Glutamatergic neuron (in vitro differentiated cells): ENCODE measurements around the gene DENR. TPM values are rescaled to one million over a fixed set of nuclear protein-coding genes. Genes with fewer than 3 reads are reported as not detected.

Experiments
- DNase-seq: peaks from one replicate; pipeline ENCODE4 v3.0.0; 2022
- H3K27ac Mint-ChIP-seq: one replicate; pipeline ENCODE4 v1.8.0; 2020; ENCODE audit warnings: mild to moderate bottlenecking, mixed read lengths, inconsistent platforms; ENCODE audit not compliant: unreplicated experiment
- H3K27me3 Mint-ChIP-seq: one replicate; pipeline ENCODE4 v1.8.0; 2020; ENCODE audit warnings: mild to moderate bottlenecking, moderate library complexity, mixed read lengths, inconsistent platforms; ENCODE audit not compliant: unreplicated experiment
- H3K36me3 Mint-ChIP-seq: one replicate; pipeline ENCODE4 v1.8.0; 2020; ENCODE audit warnings: mild to moderate bottlenecking, mixed read lengths, inconsistent platforms; ENCODE audit not compliant: unreplicated experiment
- H3K4me1 Mint-ChIP-seq: one replicate; pipeline ENCODE4 v1.8.0; 2020; ENCODE audit warnings: mild to moderate bottlenecking, low read depth, mixed read lengths, inconsistent platforms; ENCODE audit not compliant: unreplicated experiment
- H3K4me3 Mint-ChIP-seq: one replicate; pipeline ENCODE4 v1.8.0; 2020; ENCODE audit warnings: mild to moderate bottlenecking, mixed read lengths, inconsistent platforms; ENCODE audit not compliant: unreplicated experiment
- H3K9me3 Mint-ChIP-seq: one replicate; pipeline ENCODE4 v1.8.0; 2020; ENCODE audit warnings: mild to moderate bottlenecking, moderate library complexity, mixed read lengths, inconsistent platforms; ENCODE audit not compliant: unreplicated experiment
- CTCF ChIP-seq: fragments of 200-600 bp; sonication (generic); IDR thresholded peaks from one replicate; pipeline ENCODE4 v1.5.0; 2021; ENCODE audit not compliant: partially characterized antibody, unreplicated experiment
- total RNA-seq: library from RNA; stranded (reverse); fragmentation: NEBNext Ultra II Directional; extraction: Animal tissue kit (Norgen Biotek cat#: 25700); gene quantifications from one replicate; pipeline ENCODE4 v1.2.1, GENCODE V29; 2021; ENCODE audit not compliant: unreplicated experiment

Gene DENR
- total RNA-seq, 1 donor from 2014 or later, result 42.7 TPM

DNA sequence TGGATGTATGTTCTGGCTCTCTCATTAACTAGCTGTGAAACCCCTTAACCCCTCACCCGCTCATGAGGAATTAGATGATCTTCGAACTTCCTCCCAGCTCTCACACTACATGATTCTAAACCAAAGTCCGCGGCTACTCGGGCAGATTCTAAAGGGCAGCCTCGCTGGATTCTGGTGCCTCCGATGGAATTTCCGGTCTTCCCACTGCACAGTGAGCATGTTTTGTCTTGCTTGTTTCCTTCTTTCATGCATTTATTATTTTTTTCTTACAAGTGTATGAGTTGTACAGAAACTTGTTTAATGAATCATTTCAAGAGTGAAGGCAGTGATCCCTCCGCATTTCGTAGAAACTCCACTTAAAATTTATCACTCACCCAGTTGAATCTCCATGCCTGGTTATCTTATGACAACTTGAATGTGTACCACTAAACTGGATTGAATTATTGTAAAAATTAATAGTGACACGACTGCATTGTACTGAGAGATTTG, 31.5 kb upstream of the DENR start:
- H3K36me3 Mint-ChIP-seq, result no peaks in the 10 kb centered on the region
- H3K27me3 Mint-ChIP-seq, result peaks cover 1% of the 10 kb centered on the region
- no peak overlapping the region for H3K4me3 Mint-ChIP-seq
- no peak for TF ChIP-seq CTCF
- H3K4me1 Mint-ChIP-seq, result no peaks in the 10 kb centered on the region
- DNase-seq, result no peak
- H3K27ac Mint-ChIP-seq, result no peak overlapping the region
- H3K9me3 Mint-ChIP-seq, result no peaks in the 10 kb centered on the region

- Mint-ChIP-seq H3K9me3 (no peaks in the 10 kb centered on the region), H3K4me3 (no peak overlapping the region), H3K27ac (no peak overlapping the region), H3K27me3 (peaks cover 1% of the 10 kb centered on the region), H3K4me1 (no peaks in the 10 kb centered on the region), H3K36me3 (no peaks in the 10 kb centered on the region)
- no peak for TF ChIP-seq CTCF
- no peak for DNase-seq
These were observed 30.2 kb upstream of the DENR start for GRCh38 chr12:122722387-122722786.

DNA sequence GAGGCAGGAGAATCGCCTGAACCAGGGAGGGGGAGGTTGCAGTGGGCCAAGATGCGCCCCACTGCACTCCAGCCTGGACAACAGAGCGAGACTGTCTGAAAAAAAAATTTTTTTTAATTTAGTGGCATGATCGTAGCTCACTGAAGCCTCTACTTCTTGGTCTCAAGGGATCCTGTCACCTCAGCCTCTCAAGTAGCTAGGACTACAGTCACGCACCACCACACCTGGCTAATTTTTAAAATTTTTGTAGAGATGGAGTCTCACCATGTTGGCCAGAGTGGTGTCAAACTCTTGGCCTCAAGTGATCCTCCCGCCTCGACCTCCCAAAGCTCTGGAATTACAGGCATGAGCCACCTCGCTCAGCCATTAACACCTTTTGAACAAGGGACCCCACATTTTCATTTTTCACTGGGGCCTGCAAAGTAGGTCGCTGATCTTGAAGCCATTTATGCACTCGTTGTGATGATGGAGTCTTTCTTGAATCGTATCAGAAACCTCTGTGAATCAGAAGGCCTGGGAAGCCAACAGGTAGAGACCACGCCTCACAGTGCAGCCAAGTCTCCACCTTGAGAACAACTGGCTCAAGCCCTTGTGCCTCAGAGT, 27.9 kb upstream of the DENR start:
- no peak for TF ChIP-seq CTCF
- Mint-ChIP-seq H3K4me3 (no peak overlapping the region), H3K4me1 (no peaks in the 10 kb centered on the region), H3K27ac (no peak overlapping the region), H3K27me3 (peaks cover 1% of the 10 kb centered on the region), H3K36me3 (no peaks in the 10 kb centered on the region), H3K9me3 (no peaks in the 10 kb centered on the region)
- no peak for DNase-seq

- no peak for TF ChIP-seq CTCF
- H3K9me3 Mint-ChIP-seq, result no peaks in the 10 kb centered on the region
- no peaks in the 10 kb centered on the region for H3K36me3 Mint-ChIP-seq
- DNase-seq, result no peak
- H3K4me3 Mint-ChIP-seq, result no peak overlapping the region
- H3K27ac Mint-ChIP-seq, result no peak overlapping the region
- H3K27me3 Mint-ChIP-seq, result no peaks in the 10 kb centered on the region
- no peaks in the 10 kb centered on the region for H3K4me1 Mint-ChIP-seq
These were observed 27.1 kb upstream of the DENR start for GRCh38 chr12:122725452-122726079.

DNA sequence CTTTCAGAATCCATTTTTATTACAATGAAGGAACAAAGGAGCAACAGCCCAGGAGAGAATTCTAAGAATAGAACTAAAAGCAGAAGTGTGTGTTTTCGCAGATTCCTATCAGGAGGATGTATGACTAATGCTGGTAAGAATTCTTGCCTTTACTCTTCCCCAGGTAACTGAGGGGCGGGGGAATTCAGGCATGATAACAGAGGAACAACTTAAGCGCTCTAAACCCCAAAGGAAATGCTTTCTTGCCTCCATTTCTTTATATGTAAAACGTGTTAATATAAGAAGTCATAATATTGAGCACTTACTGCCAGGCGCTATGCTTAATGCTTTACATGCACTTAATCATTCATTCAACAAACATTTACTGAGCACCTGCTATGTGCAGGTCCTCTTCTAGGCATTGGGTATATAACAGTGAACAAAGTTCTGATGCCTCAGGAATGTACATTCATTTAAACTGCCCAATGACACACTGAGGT, 26.5 kb upstream of the DENR start:
- DNase-seq, result no peak
- TF ChIP-seq CTCF, result no peak
- no peaks in the 10 kb centered on the region for H3K36me3 Mint-ChIP-seq
- no peaks in the 10 kb centered on the region for H3K9me3 Mint-ChIP-seq
- no peaks in the 10 kb centered on the region for H3K27me3 Mint-ChIP-seq
- H3K27ac Mint-ChIP-seq, result no peak overlapping the region
- no peak overlapping the region for H3K4me3 Mint-ChIP-seq
- no peaks in the 10 kb centered on the region for H3K4me1 Mint-ChIP-seq
